ENCODE data around the gene SCYL2. TPM values are rescaled to one million over a fixed set of nuclear protein-coding genes. Genes with fewer than 3 reads are reported as not detected.

The SCYL2 gene
- polyA plus RNA-seq, 1 donor from 2014 or later: 101 TPM

GRCh38 chr12:100371146-100371545 lies 104.2 kb downstream of the SCYL2 start:
- Histone ChIP-seq H4K20me1 (ENCODE audit: insufficient read depth) (no peaks in the 10 kb centered on the region), H3K9ac (ENCODE audit: low read length) (no peak overlapping the region), H3K9me2 (ENCODE audit: insufficient read depth, low read length) (no peaks in the 10 kb centered on the region), H2AFZ (ENCODE audit: low read depth, low read length) (no peak overlapping the region), H3K9me3 (ENCODE audit: low read length) (peaks cover 4% of the 10 kb centered on the region), H3K36me3 (ENCODE audit: insufficient read depth, low read length) (no peaks in the 10 kb centered on the region), H3K27me3 (ENCODE audit: insufficient read depth, low read depth, low read length) (peaks cover 29% of the 10 kb centered on the region), H3K4me2 (ENCODE audit: low read length) (no peak overlapping the region), H3K79me2 (replicated peaks; ENCODE audit: insufficient read depth, low read length) (no peaks in the 10 kb centered on the region), H3K27ac (ENCODE audit: low read length) (no peak overlapping the region), H3K4me3 (ENCODE audit: low read length) (no peak overlapping the region), H3F3A (ENCODE audit: insufficient read depth, low read length, poor library complexity, severe bottlenecking) (no peaks in the 10 kb centered on the region)
- TF ChIP-seq MXI1 (conservative IDR thresholded peaks at IDR 0.05; ENCODE audit: poor library complexity, severe bottlenecking) (no peak), REST (IDR thresholded peaks at IDR 0.05; ENCODE audit: borderline replicate concordance) (no peak), EZH2 (IDR thresholded peaks at IDR 0.05; ENCODE audit: borderline replicate concordance, insufficient read depth, low read length, poor library complexity, severe bottlenecking) (no peak), TAF1 (IDR thresholded peaks at IDR 0.05; ENCODE audit: low read depth) (no peak), POLR2AphosphoS5 (IDR thresholded peaks at IDR 0.05) (no peak), EP300 (conservative IDR thresholded peaks at IDR 0.05; ENCODE audit: poor library complexity, severe bottlenecking) (no peak), RAD21 (conservative IDR thresholded peaks at IDR 0.05) (no peak), CTCF (IDR thresholded peaks at IDR 0.05; ENCODE audit: poor library complexity, severe bottlenecking) (no peak), SMC3 (conservative IDR thresholded peaks at IDR 0.05; ENCODE audit: poor library complexity) (no peak)

GRCh38 chr12:100372853-100373640 lies 106.1 kb downstream of the SCYL2 start:
- Histone ChIP-seq H3K9ac (ENCODE audit: low read length) (no peak overlapping the region), H3K36me3 (ENCODE audit: insufficient read depth, low read length) (no peaks in the 10 kb centered on the region), H3K79me2 (replicated peaks; ENCODE audit: insufficient read depth, low read length) (no peaks in the 10 kb centered on the region), H4K20me1 (ENCODE audit: insufficient read depth) (no peaks in the 10 kb centered on the region), H3K27ac (ENCODE audit: low read length) (no peak overlapping the region), H2AFZ (ENCODE audit: low read depth, low read length) (no peak overlapping the region), H3K9me2 (ENCODE audit: insufficient read depth, low read length) (no peaks in the 10 kb centered on the region), H3K4me3 (ENCODE audit: low read length) (no peak overlapping the region), H3K9me3 (ENCODE audit: low read length) (peaks cover 4% of the 10 kb centered on the region), H3K4me2 (ENCODE audit: low read length) (no peak overlapping the region), H3F3A (ENCODE audit: insufficient read depth, low read length, poor library complexity, severe bottlenecking) (no peaks in the 10 kb centered on the region), H3K27me3 (ENCODE audit: insufficient read depth, low read depth, low read length) (peaks cover 29% of the 10 kb centered on the region)
- no peak for TF ChIP-seq REST (IDR thresholded peaks at IDR 0.05; ENCODE audit: borderline replicate concordance)
- TF ChIP-seq POLR2AphosphoS5 (IDR thresholded peaks at IDR 0.05): no peak
- no peak for TF ChIP-seq SMC3 (conservative IDR thresholded peaks at IDR 0.05; ENCODE audit: poor library complexity)
- no peak for TF ChIP-seq TAF1 (IDR thresholded peaks at IDR 0.05; ENCODE audit: low read depth)
- TF ChIP-seq EZH2 (IDR thresholded peaks at IDR 0.05; ENCODE audit: borderline replicate concordance, insufficient read depth, low read length, poor library complexity, severe bottlenecking): no peak
- no peak for TF ChIP-seq EP300 (conservative IDR thresholded peaks at IDR 0.05; ENCODE audit: poor library complexity, severe bottlenecking)
